Stomach (tissue), 4 donors: Measurements from ENCODE around the gene NIPAL1.
A peak's percentile ranks its signal among the peaks of the same experiment; 100 is the strongest.

Source experiments
- POLR2A ChIP-seq, 4 donors: fragments of 450-650 bp; IDR thresholded peaks; one replicate each; pipeline ENCODE4 v1.6.1; 2016; ENCODE audit warnings: antibody characterized with exemption in 4 of 4, control low read depth in 2 of 4, mild to moderate bottlenecking in 1 of 4, moderate library complexity in 1 of 4
- POLR2AphosphoS5 ChIP-seq, 3 donors: sonication (generic); formaldehyde crosslinking; IDR thresholded peaks; one replicate each; pipeline ENCODE4 v1.6.1; 2016; ENCODE audit warnings: antibody characterized with exemption in 3 of 3
- TF ChIP-seq, protein P1 (sequence below), 7 experiments: fragments of 450-650 bp in 4 of 7; fragments of 200-600 bp in 3 of 7; sonication (generic) in 3 of 7; IDR thresholded peaks; one replicate each; pipeline ENCODE4 v1.5.1; 2016 to 2019; ENCODE audit warnings: antibody characterized with exemption in 7 of 7, control low read depth in 2 of 7, mild to moderate bottlenecking in 1 of 7

- TF ChIP-seq POLR2A (IDR thresholded peaks at IDR 0.05) (no peak), POLR2AphosphoS5 (IDR thresholded peaks at IDR 0.05) (peak in 1 of 3 donors; percentile 43)
- TF ChIP-seq, protein P1, sequence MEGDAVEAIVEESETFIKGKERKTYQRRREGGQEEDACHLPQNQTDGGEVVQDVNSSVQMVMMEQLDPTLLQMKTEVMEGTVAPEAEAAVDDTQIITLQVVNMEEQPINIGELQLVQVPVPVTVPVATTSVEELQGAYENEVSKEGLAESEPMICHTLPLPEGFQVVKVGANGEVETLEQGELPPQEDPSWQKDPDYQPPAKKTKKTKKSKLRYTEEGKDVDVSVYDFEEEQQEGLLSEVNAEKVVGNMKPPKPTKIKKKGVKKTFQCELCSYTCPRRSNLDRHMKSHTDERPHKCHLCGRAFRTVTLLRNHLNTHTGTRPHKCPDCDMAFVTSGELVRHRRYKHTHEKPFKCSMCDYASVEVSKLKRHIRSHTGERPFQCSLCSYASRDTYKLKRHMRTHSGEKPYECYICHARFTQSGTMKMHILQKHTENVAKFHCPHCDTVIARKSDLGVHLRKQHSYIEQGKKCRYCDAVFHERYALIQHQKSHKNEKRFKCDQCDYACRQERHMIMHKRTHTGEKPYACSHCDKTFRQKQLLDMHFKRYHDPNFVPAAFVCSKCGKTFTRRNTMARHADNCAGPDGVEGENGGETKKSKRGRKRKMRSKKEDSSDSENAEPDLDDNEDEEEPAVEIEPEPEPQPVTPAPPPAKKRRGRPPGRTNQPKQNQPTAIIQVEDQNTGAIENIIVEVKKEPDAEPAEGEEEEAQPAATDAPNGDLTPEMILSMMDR (IDR thresholded peaks at IDR 0.05): peak in 2 of 7 experiments; percentile 25 to 31
Observed at GRCh38 chr4:48016141-48017107, at the start of gene NIPAL1, which contains the start of gene CNGA1.
